Breast epithelium (tissue), 4 donors: Measurements from ENCODE around the gene CYP4A22. TPM values are rescaled to one million over a fixed set of nuclear protein-coding genes. Genes with fewer than 3 reads are reported as not detected.
"Not testable (repeated sequence)": the region's sequence is repeated elsewhere in the genome, so short reads cannot be mapped to it uniquely, and the experiment has no call there.

ENCODE experiments used
- DNase-seq, 2 donors: peaks; one replicate each; pipeline ENCODE4 v3.0.0-alpha.2; 2019; ENCODE audit warnings: low spot score in 2 of 2
- H3K27ac ChIP-seq, 2 donors: fragments of 200-600 bp; sonication (generic) in 1 of 2; one replicate each; pipeline ENCODE4 v1.5.1; 2016 to 2019; ENCODE audit warnings: mild to moderate bottlenecking in 1 of 2
- H3K27me3 ChIP-seq, 2 donors: fragments of 200-600 bp; sonication (generic) in 1 of 2; one replicate each; pipeline versions ENCODE4 v1.5.1 to v1.6.0; 2017 to 2019; ENCODE audit warnings: control low read depth in 1 of 2, mild to moderate bottlenecking in 1 of 2
- H3K36me3 ChIP-seq: fragments of 200-600 bp; one replicate; pipeline ENCODE4 v1.5.1; 2019
- H3K4me1 ChIP-seq, 2 donors: fragments of 200-600 bp; sonication (generic); one replicate each; pipeline ENCODE4 v1.5.1; 2016 to 2019; ENCODE audit warnings: control low read depth in 1 of 2
- H3K4me3 ChIP-seq, 3 donors: fragments of 200-600 bp; sonication (generic); 1 replicate in 2 of 3; 2 replicates in 1 of 3; pipeline ENCODE4 v1.5.1; 2016 to 2019; ENCODE audit warnings: mild to moderate bottlenecking in 3 of 3, moderate library complexity in 2 of 3
- H3K9me3 ChIP-seq, 2 donors: fragments of 200-600 bp; sonication (generic) in 1 of 2; one replicate each; pipeline ENCODE4 v1.5.1; 2016 to 2019; ENCODE audit warnings: control low read depth in 1 of 2
- POLR2A ChIP-seq: fragments of 450-650 bp; IDR thresholded peaks from one replicate; pipeline ENCODE4 v1.6.1; 2016; ENCODE audit warnings: antibody characterized with exemption, mild to moderate bottlenecking, moderate library complexity
- POLR2AphosphoS5 ChIP-seq, 3 donors: sonication (generic); formaldehyde crosslinking; IDR thresholded peaks; one replicate each; pipeline ENCODE4 v1.6.1; 2017; ENCODE audit warnings: antibody characterized with exemption in 3 of 3
- intact Hi-C: fragments of 100-400 bp; cut with DNase I; formaldehyde crosslinking; loops from one replicate; pipeline ENCODE4 v1.15.1; 2023; ENCODE audit warnings: low total_unique reads
- total RNA-seq, 3 donors: library from RNA; depleted of rRNA; stranded (reverse); fragments of >200 nt; gene quantifications; one replicate each; pipeline ENCODE4 v1.1.0, GENCODE V29; 2016
- TF ChIP-seq, protein P1 (sequence below), 3 donors: fragments of 450-650 bp; IDR thresholded peaks; one replicate each; pipeline ENCODE4 v1.5.1; 2016 to 2017; ENCODE audit warnings: antibody characterized with exemption in 3 of 3, mild to moderate bottlenecking in 3 of 3, moderate library complexity in 3 of 3

The CYP4A22 gene
- total RNA-seq, 3 donors from 2014 or later = 0.44 to 2.2 (median 0.66) TPM

GRCh38 chr1:47194311-47194710 is 57.1 kb downstream of the CYP4A22 start:
- intact Hi-C loops = loop anchor here (10.0 kb wide), 1 partner anchor 50 kb away; no protein-coding TSS in a partner anchor
- Histone ChIP-seq H3K36me3 (no peaks in the 10 kb centered on the region), H3K9me3 (no peaks in the 10 kb centered on the region), H3K4me1 (peaks cover 7% of the 10 kb centered on the region in 2 donors), H3K27me3 (peaks cover 0 to 7% of the 10 kb centered on the region in 2 donors), H3K4me3 (no peak overlapping the region), H3K27ac (no peak overlapping the region)
- TF ChIP-seq POLR2A (no peak), POLR2AphosphoS5 (IDR thresholded peaks at IDR 0.05) (no peak)
- TF ChIP-seq, protein P1, sequence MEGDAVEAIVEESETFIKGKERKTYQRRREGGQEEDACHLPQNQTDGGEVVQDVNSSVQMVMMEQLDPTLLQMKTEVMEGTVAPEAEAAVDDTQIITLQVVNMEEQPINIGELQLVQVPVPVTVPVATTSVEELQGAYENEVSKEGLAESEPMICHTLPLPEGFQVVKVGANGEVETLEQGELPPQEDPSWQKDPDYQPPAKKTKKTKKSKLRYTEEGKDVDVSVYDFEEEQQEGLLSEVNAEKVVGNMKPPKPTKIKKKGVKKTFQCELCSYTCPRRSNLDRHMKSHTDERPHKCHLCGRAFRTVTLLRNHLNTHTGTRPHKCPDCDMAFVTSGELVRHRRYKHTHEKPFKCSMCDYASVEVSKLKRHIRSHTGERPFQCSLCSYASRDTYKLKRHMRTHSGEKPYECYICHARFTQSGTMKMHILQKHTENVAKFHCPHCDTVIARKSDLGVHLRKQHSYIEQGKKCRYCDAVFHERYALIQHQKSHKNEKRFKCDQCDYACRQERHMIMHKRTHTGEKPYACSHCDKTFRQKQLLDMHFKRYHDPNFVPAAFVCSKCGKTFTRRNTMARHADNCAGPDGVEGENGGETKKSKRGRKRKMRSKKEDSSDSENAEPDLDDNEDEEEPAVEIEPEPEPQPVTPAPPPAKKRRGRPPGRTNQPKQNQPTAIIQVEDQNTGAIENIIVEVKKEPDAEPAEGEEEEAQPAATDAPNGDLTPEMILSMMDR (IDR thresholded peaks at IDR 0.05) = no peak
- DNase-seq = no peak

DNA sequence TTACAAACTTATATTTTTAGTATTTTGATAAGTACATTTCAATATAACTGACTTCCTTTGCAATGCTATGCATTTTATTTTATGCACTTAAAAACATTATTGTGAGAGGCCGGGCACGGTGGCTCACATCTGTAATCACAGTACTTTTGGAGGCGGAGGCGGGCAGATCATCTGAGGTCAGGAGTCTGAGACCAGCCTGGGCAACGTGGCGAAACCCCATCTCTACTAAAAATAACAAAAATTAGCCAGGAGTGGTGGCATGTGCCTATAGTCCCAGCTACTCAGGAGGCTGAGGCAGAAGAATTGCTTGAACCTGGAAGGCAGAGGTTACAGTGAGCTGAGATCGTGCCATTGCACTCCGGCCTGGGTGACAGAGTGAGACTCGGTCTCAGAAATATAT is 58.7 kb downstream of the CYP4A22 start:
- H3K36me3 ChIP-seq, DNase-seq, H3K4me3 ChIP-seq, H3K9me3 ChIP-seq, H3K27me3 ChIP-seq, H3K27ac ChIP-seq, H3K4me1 ChIP-seq: not testable (repeated sequence)
- intact Hi-C loops = loop anchor here (10.0 kb wide), 1 partner anchor 49 kb away; no protein-coding TSS in a partner anchor

GRCh38 chr1:47196622-47197021 is 59.4 kb downstream of the CYP4A22 start:
- no peaks in the 10 kb centered on the region for H3K36me3 ChIP-seq
- H3K27me3 ChIP-seq = peaks cover 0 to 7% of the 10 kb centered on the region in 2 donors
- H3K27ac ChIP-seq = no peak overlapping the region
- no peak for DNase-seq
- H3K9me3 ChIP-seq = no peaks in the 10 kb centered on the region
- intact Hi-C loops = loop anchor here (10.0 kb wide), 1 partner anchor 48 kb away; no protein-coding TSS in a partner anchor
- TF ChIP-seq, protein P1 (IDR thresholded peaks at IDR 0.05) = no peak
- TF ChIP-seq POLR2AphosphoS5 (IDR thresholded peaks at IDR 0.05) = no peak
- TF ChIP-seq POLR2A = no peak
- H3K4me3 ChIP-seq = no peak overlapping the region
- peaks cover 0 to 7% of the 10 kb centered on the region in 2 donors for H3K4me1 ChIP-seq

DNA sequence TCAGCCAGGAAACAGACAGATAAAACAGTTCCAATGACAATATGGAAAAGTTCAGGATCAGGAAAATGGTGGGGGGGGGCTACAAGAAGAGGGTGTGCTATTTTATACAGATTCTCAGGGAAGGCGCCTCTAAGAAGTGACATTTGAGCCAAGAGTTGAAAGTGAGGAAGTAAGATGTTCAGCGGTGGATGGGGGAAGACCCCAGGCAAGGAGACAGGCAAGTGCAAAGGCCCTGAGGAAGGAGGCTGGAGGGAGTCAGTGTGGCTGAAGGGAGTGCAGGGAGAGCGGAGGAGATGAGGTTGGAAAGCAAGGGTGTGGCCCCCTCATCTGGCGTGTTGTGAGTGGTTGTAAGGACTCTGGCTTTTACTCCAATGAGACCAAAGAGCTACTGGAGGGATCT is 61.0 kb downstream of the CYP4A22 start:
- TF ChIP-seq POLR2A = no peak
- TF ChIP-seq POLR2AphosphoS5 (IDR thresholded peaks at IDR 0.05) = no peak
- TF ChIP-seq, protein P1 (IDR thresholded peaks at IDR 0.05) = no peak
- H3K27ac ChIP-seq = no peak overlapping the region
- no peaks in the 10 kb centered on the region for H3K36me3 ChIP-seq
- H3K4me3 ChIP-seq = no peak overlapping the region
- no peaks in the 10 kb centered on the region for H3K9me3 ChIP-seq
- no peaks in the 10 kb centered on the region for H3K4me1 ChIP-seq
- peaks cover 0 to 7% of the 10 kb centered on the region in 2 donors for H3K27me3 ChIP-seq
- intact Hi-C loops = loop anchor here (10.0 kb wide), 1 partner anchor 47 kb away; no protein-coding TSS in a partner anchor
- DNase-seq = no peak

Other genes starting within 250 kb of the CYP4A22 start
- 1 to 10 TPM in 1 of 3 donors, under 1 TPM in 2; 0.29 to 4.6 (median 0.48) TPM for gene CYP4A11, start 196.0 kb upstream of the CYP4A22 start, total RNA-seq
- gene CYP4X1, start 113.8 kb upstream of the CYP4A22 start, total RNA-seq = 100 to 1,000 TPM in 1 of 3 donors, 10 to 100 TPM in 2; 32.6 to 307 (median 46.8) TPM
- 10 to 100 TPM; 16.2 to 26.5 (median 19.2) TPM for gene CYP4Z1, start 70.2 kb upstream of the CYP4A22 start, total RNA-seq
- 10 to 100 TPM in 2 of 3 donors, 1 to 10 TPM in 1; 2.2 to 69.4 (median 42.3) TPM for gene PDZK1IP1, start 52.6 kb downstream of the CYP4A22 start, total RNA-seq
- gene TAL1, start 94.8 kb downstream of the CYP4A22 start, total RNA-seq = 1 to 10 TPM; 2.3 to 6.2 (median 5.1) TPM
- gene STIL, start 176.7 kb downstream of the CYP4A22 start, total RNA-seq = 1 to 10 TPM; 2.3 to 4.8 (median 3.2) TPM
- gene CMPK1, start 196.3 kb downstream of the CYP4A22 start, total RNA-seq = 100 to 1,000 TPM in 2 of 3 donors, 10 to 100 TPM in 1; 83.6 to 177 (median 130) TPM